ENCODE measurements around the gene CDT1.

GRCh38 chr16:88785106-88785924 is 18.3 kb upstream of the CDT1 start, which contains the start of gene PIEZO1:
- no peak for TF ChIP-seq CTCF (IDR thresholded peaks at IDR 0.05)
- TF ChIP-seq, protein P1, sequence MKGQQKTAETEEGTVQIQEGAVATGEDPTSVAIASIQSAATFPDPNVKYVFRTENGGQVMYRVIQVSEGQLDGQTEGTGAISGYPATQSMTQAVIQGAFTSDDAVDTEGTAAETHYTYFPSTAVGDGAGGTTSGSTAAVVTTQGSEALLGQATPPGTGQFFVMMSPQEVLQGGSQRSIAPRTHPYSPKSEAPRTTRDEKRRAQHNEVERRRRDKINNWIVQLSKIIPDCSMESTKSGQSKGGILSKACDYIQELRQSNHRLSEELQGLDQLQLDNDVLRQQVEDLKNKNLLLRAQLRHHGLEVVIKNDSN (CRISPR knock-in tag; IDR thresholded peaks at IDR 0.05) = no peak

Measured in WTC11 (cell line).